HL-60 (cell line): ENCODE measurements around the gene FBL.

Experiments
- DNase-seq, 2 experiments: peaks; one replicate each; pipeline ENCODE4 v3.0.0-alpha.2; 2010 to 2020; ENCODE audit warnings: low read depth in 1 of 2, low spot score in 1 of 2
- H3K27ac ChIP-seq: fragments of 250-450 bp; sonication (Bioruptor Pico); replicated peaks from 2 replicates; pipeline ENCODE4 v1.5.1; 2020; ENCODE audit warnings: mild to moderate bottlenecking, moderate library complexity
- H3K27me3 ChIP-seq: fragments of 250-450 bp; sonication (Bioruptor Pico); 2 replicates; pipeline ENCODE4 v1.5.1; 2021; ENCODE audit warnings: mild to moderate bottlenecking, moderate library complexity; ENCODE audit not compliant: insufficient read depth, poor library complexity, severe bottlenecking
- H3K4me3 ChIP-seq: replicated peaks from 2 replicates; pipeline ENCODE4 v1.5.1; 2011; ENCODE audit warnings: mild to moderate bottlenecking, control low read depth, low read length; ENCODE audit not compliant: insufficient read depth
- GABPA ChIP-seq: IDR thresholded peaks from 2 replicates; pipeline ENCODE4 v1.6.1; 2012; ENCODE audit warnings: low read depth
- POLR2AphosphoS5 ChIP-seq: IDR thresholded peaks from 2 replicates; pipeline ENCODE4 v1.6.1; 2012; ENCODE audit warnings: low read depth
- SPI1 ChIP-seq: IDR thresholded peaks from 2 replicates; pipeline ENCODE4 v1.6.1; 2012; ENCODE audit warnings: low read depth, mild to moderate bottlenecking, borderline replicate concordance
- TF ChIP-seq, protein P1 (sequence below): IDR thresholded peaks from one replicate; pipeline ENCODE4 v1.5.1; 2011; ENCODE audit warnings: low read length, control low read depth, inconsistent platforms; ENCODE audit not compliant: insufficient read depth
- TF ChIP-seq, protein P2 (sequence below): IDR thresholded peaks from 2 replicates; pipeline ENCODE4 v1.6.1; 2012; ENCODE audit warnings: low read depth; ENCODE audit not compliant: insufficient replicate concordance

FBL gene

DNA sequence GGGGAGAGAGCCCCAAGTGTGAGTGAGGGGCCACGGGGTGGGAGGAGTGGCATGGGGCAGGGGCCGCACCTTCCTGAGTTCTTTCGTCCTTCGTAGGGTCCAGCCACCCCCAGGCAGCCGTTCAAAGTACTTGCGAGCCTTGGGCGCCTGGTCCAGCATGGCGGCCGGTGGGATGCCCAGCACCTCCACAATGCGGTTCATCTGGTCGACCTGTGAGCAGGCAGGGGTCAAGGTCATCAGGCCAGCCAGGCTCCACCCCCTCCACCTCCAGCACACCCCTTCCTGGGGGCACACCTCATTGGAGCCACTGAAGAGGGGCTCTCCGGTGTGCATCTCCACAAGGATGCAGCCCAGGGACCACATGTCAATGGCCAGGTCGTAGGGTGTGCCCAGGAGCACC lies 19.0 kb downstream of the FBL start:
- Histone ChIP-seq H3K27me3 (no peaks in the 10 kb centered on the region), H3K4me3 (no peak overlapping the region), H3K27ac (no peak overlapping the region)
- no peak for DNase-seq
- TF ChIP-seq POLR2AphosphoS5 (no peak), GABPA (no peak), SPI1 (no peak)
- TF ChIP-seq, protein P1, sequence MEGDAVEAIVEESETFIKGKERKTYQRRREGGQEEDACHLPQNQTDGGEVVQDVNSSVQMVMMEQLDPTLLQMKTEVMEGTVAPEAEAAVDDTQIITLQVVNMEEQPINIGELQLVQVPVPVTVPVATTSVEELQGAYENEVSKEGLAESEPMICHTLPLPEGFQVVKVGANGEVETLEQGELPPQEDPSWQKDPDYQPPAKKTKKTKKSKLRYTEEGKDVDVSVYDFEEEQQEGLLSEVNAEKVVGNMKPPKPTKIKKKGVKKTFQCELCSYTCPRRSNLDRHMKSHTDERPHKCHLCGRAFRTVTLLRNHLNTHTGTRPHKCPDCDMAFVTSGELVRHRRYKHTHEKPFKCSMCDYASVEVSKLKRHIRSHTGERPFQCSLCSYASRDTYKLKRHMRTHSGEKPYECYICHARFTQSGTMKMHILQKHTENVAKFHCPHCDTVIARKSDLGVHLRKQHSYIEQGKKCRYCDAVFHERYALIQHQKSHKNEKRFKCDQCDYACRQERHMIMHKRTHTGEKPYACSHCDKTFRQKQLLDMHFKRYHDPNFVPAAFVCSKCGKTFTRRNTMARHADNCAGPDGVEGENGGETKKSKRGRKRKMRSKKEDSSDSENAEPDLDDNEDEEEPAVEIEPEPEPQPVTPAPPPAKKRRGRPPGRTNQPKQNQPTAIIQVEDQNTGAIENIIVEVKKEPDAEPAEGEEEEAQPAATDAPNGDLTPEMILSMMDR: no peak
- TF ChIP-seq, protein P2, sequence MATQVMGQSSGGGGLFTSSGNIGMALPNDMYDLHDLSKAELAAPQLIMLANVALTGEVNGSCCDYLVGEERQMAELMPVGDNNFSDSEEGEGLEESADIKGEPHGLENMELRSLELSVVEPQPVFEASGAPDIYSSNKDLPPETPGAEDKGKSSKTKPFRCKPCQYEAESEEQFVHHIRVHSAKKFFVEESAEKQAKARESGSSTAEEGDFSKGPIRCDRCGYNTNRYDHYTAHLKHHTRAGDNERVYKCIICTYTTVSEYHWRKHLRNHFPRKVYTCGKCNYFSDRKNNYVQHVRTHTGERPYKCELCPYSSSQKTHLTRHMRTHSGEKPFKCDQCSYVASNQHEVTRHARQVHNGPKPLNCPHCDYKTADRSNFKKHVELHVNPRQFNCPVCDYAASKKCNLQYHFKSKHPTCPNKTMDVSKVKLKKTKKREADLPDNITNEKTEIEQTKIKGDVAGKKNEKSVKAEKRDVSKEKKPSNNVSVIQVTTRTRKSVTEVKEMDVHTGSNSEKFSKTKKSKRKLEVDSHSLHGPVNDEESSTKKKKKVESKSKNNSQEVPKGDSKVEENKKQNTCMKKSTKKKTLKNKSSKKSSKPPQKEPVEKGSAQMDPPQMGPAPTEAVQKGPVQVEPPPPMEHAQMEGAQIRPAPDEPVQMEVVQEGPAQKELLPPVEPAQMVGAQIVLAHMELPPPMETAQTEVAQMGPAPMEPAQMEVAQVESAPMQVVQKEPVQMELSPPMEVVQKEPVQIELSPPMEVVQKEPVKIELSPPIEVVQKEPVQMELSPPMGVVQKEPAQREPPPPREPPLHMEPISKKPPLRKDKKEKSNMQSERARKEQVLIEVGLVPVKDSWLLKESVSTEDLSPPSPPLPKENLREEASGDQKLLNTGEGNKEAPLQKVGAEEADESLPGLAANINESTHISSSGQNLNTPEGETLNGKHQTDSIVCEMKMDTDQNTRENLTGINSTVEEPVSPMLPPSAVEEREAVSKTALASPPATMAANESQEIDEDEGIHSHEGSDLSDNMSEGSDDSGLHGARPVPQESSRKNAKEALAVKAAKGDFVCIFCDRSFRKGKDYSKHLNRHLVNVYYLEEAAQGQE: no peak

DNA sequence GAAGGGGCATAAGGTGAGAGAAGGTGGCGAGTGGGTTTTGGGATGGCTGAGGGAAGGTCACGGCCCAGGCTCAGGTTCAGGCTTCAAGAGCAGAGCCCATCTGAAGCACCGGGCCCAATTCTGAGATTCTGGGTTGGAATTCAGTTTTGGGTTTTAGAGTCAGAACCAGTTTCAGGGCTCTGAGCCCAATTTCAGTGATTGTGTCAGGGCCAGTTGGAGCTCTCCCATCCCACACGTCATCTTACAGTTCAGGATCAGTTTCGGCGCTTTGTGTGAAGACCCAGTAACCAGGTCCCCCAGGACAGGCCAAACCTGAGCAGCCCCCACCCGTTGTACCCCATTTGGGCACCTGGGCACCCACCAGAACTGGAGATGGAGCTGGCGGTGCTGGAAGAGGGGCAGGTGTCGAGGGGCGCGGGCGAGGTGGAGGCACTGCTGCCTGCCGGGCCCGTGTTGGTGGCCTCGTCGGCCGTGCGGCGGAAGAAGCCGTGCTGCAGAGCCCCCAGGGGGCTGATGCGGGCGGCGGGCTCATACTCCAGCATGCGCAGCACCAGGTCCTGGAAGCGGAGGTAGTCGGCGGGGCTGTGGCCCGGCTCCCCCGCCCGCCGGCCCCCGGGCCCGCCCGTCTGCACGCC lies 19.8 kb downstream of the FBL start:
- no peak overlapping the region for H3K27ac ChIP-seq
- no peak overlapping the region for H3K4me3 ChIP-seq
- TF ChIP-seq GABPA (no peak), POLR2AphosphoS5 (no peak), SPI1 (no peak)
- TF ChIP-seq, protein P1: no peak
- TF ChIP-seq, protein P2: no peak
- no peak for DNase-seq
- H3K27me3 ChIP-seq: no peaks in the 10 kb centered on the region

DNA sequence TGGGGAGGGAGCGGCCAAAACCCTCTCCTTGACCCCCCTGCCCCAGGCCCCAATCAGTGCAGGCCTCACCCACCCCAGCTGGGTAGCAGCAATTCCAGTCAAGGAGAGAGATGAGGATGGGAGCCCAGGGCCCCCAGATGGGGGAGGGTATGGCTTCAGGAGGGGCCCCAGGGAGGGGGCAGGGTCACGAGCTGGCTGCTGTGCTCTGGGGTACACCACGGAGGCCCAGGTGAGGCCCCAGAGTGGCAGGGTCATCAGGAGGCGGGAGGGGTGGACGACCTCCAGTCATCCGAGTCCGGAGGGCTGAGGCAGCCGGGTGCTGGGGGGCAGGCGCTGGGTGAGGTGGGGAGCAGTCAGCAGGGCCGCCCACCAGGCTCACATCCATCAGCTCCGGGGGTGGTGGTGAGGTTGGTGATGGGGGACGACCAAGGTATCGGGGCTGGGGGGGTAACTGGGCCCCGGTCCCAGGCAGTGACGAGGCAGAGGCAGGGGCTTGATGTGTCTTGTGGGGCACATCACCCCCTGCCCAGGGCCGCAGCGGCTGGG lies 20.6 kb downstream of the FBL start:
- DNase-seq: no peak
- TF ChIP-seq, protein P1: no peak
- TF ChIP-seq, protein P2: no peak
- TF ChIP-seq GABPA (no peak), POLR2AphosphoS5 (no peak), SPI1 (no peak)
- no peak overlapping the region for H3K27ac ChIP-seq
- H3K4me3 ChIP-seq: no peak overlapping the region
- H3K27me3 ChIP-seq: no peaks in the 10 kb centered on the region
